Testis (tissue), 2 donors: ENCODE measurements around the gene FMNL3.

Experiments used
- POLR2A ChIP-seq: fragments of 450-650 bp; IDR thresholded peaks from one replicate; pipeline ENCODE4 v1.6.1; 2017; ENCODE audit warnings: antibody characterized with exemption, mild to moderate bottlenecking, moderate library complexity
- TF ChIP-seq, protein P1 (sequence below), 3 experiments: fragments of 450-650 bp in 2 of 3; fragments of 200-600 bp in 1 of 3; sonication (generic) in 1 of 3; IDR thresholded peaks; one replicate each; pipeline ENCODE4 v1.5.1; 2016 to 2019; ENCODE audit warnings: antibody characterized with exemption in 3 of 3, mild to moderate bottlenecking in 2 of 3, moderate library complexity in 1 of 3

DNA sequence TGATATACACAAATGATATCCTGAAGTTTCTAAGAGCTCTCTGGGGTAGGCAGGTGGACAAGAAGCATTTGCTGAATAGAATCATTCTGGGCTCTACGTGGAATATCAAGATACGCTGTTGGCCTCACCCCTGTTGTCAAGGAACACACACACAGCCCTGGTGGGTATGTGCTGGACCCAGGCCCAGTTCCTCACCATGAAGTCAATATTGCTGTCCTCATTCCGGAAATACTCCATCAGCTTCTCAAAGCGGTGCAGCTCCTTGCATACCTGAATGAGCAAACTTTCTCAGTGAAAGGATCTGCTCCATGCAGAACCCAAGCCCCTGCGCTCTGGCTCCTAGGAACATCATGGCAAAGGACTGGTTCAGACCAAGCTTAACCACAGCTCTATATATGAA, 52.5 kb downstream of the FMNL3 start:
- TF ChIP-seq, protein P1, sequence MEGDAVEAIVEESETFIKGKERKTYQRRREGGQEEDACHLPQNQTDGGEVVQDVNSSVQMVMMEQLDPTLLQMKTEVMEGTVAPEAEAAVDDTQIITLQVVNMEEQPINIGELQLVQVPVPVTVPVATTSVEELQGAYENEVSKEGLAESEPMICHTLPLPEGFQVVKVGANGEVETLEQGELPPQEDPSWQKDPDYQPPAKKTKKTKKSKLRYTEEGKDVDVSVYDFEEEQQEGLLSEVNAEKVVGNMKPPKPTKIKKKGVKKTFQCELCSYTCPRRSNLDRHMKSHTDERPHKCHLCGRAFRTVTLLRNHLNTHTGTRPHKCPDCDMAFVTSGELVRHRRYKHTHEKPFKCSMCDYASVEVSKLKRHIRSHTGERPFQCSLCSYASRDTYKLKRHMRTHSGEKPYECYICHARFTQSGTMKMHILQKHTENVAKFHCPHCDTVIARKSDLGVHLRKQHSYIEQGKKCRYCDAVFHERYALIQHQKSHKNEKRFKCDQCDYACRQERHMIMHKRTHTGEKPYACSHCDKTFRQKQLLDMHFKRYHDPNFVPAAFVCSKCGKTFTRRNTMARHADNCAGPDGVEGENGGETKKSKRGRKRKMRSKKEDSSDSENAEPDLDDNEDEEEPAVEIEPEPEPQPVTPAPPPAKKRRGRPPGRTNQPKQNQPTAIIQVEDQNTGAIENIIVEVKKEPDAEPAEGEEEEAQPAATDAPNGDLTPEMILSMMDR (IDR thresholded peaks at IDR 0.05): no peak
- TF ChIP-seq POLR2A: no peak
